H1 (cell line): ENCODE measurements around the gene SLC24A3. TPM values are rescaled to one million over a fixed set of nuclear protein-coding genes. Genes with fewer than 3 reads are reported as not detected.

Experiments used
- CTCF ChIA-PET: fragments of 300-600 bp; sonication (Branson Sonifier 250); formaldehyde crosslinking; loops from one replicate; lab custom pipeline; 2021; ENCODE audit not compliant: partially characterized antibody; lab: Charles Lee
- POLR2A ChIA-PET: fragments of 300-600 bp; sonication (Branson Sonifier 250); formaldehyde crosslinking; loops from one replicate; lab custom pipeline; 2021; ENCODE audit warnings: inconsistent platforms; ENCODE audit not compliant: partially characterized antibody; lab: Charles Lee
- DNase-seq, 2 experiments: peaks; one replicate each; pipeline versions ENCODE4 v3.0.0 to v3.0.0-alpha.2; 2010 to 2022; ENCODE audit warnings: low spot score in 2 of 2, low read depth in 1 of 2, mixed read lengths in 1 of 2
- FAIRE-seq: peaks from 2 replicates; lab custom pipeline; 2011; peaks lifted over from hg19 to GRCh38; lab: Jason Lieb, UNC
- H2AFZ ChIP-seq: 2 replicates; pipeline ENCODE4 v1.8.1; 2012; ENCODE audit warnings: low read length, inconsistent platforms
- H2AK5ac ChIP-seq: 2 replicates; pipeline ENCODE4 v1.6.1; 2013; ENCODE audit warnings: low read depth, low read length
- H2BK120ac ChIP-seq: replicated peaks from 2 replicates; pipeline ENCODE3; 2013; ENCODE audit warnings: low read depth, low read length, inconsistent platforms
- H2BK12ac ChIP-seq: 2 replicates; pipeline ENCODE4 v1.6.1; 2013; ENCODE audit warnings: low read depth, low read length
- H2BK15ac ChIP-seq: 2 replicates; pipeline ENCODE4 v1.6.1; 2013; ENCODE audit warnings: low read length
- H2BK20ac ChIP-seq: 2 replicates; pipeline ENCODE4 v1.6.1; 2013; ENCODE audit warnings: low read length
- H2BK5ac ChIP-seq: 2 replicates; pipeline ENCODE4 v1.6.1; 2013; ENCODE audit warnings: low read depth, low read length
- H3K14ac ChIP-seq: 2 replicates; pipeline ENCODE4 v1.6.1; 2013; ENCODE audit warnings: inconsistent platforms; ENCODE audit not compliant: insufficient read length
- H3K18ac ChIP-seq: 2 replicates; pipeline ENCODE4 v1.6.1; 2013; ENCODE audit warnings: low read length; ENCODE audit errors: extremely low read depth
- H3K23ac ChIP-seq: 2 replicates; pipeline ENCODE4 v1.6.1; 2013; ENCODE audit warnings: inconsistent platforms; ENCODE audit not compliant: insufficient read length
- H3K23me2 ChIP-seq: 2 replicates; pipeline ENCODE4 v1.6.1; 2013; ENCODE audit warnings: low read depth, low read length
- H3K27ac ChIP-seq: 2 replicates; pipeline ENCODE4 v1.6.1; 2011; ENCODE audit warnings: low read depth, low read length, inconsistent platforms
- H3K27me3 ChIP-seq, 4 experiments: replicated peaks in 1 of 4; 1 replicate in 1 of 4; 2 replicates in 3 of 4; pipeline versions ENCODE4 v1.6.1 to v1.8.1; 2011 to 2013; ENCODE audit warnings: low read length in 3 of 4, mild to moderate bottlenecking in 3 of 4, inconsistent platforms in 2 of 4, mixed read lengths in 2 of 4, moderate library complexity in 1 of 4; ENCODE audit not compliant: control insufficient read depth in 3 of 4, insufficient read depth in 3 of 4; ENCODE audit errors: extremely low read depth in 1 of 4
- H3K36me3 ChIP-seq, 4 experiments: 2 replicates each; pipeline versions ENCODE4 v1.6.1 to v1.8.1; 2011 to 2013; ENCODE audit warnings: mild to moderate bottlenecking in 4 of 4, low read length in 3 of 4, moderate library complexity in 2 of 4, control low read depth in 1 of 4, inconsistent platforms in 1 of 4; ENCODE audit not compliant: insufficient read depth in 4 of 4, control insufficient read depth in 2 of 4
- H3K4ac ChIP-seq: replicated peaks from 2 replicates; pipeline ENCODE3; 2013; ENCODE audit warnings: low read length, low read depth, mixed read lengths, inconsistent platforms; ENCODE audit not compliant: insufficient read length
- H3K4me1 ChIP-seq, 4 experiments: replicated peaks in 1 of 4; 1 replicate in 1 of 4; 2 replicates in 3 of 4; pipeline versions ENCODE4 v1.6.1 to v1.8.1; 2011 to 2013; ENCODE audit warnings: low read length in 3 of 4, inconsistent platforms in 2 of 4, mixed read lengths in 1 of 4; ENCODE audit not compliant: insufficient read depth in 4 of 4, control insufficient read depth in 3 of 4
- H3K4me2 ChIP-seq, 2 experiments: 2 replicates each; pipeline versions ENCODE4 v1.6.1 to v1.8.1; 2011 to 2013; ENCODE audit warnings: low read depth in 2 of 2, low read length in 2 of 2, control low read depth in 1 of 2, inconsistent platforms in 1 of 2, mild to moderate bottlenecking in 1 of 2; ENCODE audit not compliant: insufficient read depth in 1 of 2
- H3K4me3 ChIP-seq, 4 experiments: fragments of 200-600, 300-600 bp in 1 of 4; sonication (generic), shearing (Covaris generic), sonication (Bioruptor Twin) in 1 of 4; 2 replicates each; pipeline versions ENCODE4 v1.5.1 to v1.8.1; 2011 to 2016; ENCODE audit warnings: low read length in 4 of 4, low read depth in 3 of 4, control low read depth in 2 of 4, inconsistent platforms in 2 of 4, mild to moderate bottlenecking in 2 of 4, mixed read lengths in 1 of 4, moderate library complexity in 1 of 4; ENCODE audit not compliant: insufficient read depth in 2 of 4; ENCODE audit errors: extremely low read depth in 1 of 4
- H3K56ac ChIP-seq: replicated peaks from 2 replicates; pipeline ENCODE3; 2013; ENCODE audit warnings: low read depth, mild to moderate bottlenecking, mixed read lengths, low read length, inconsistent platforms; ENCODE audit not compliant: insufficient read length
- H3K79me1 ChIP-seq: 2 replicates; pipeline ENCODE4 v1.6.1; 2013; ENCODE audit warnings: low read depth, low read length, control low read depth
- H3K79me2 ChIP-seq, 2 experiments: 2 replicates each; pipeline versions ENCODE4 v1.6.1 to v1.8.1; 2012 to 2013; ENCODE audit warnings: low read length in 2 of 2, mild to moderate bottlenecking in 2 of 2, inconsistent platforms in 1 of 2; ENCODE audit not compliant: insufficient read depth in 2 of 2, control insufficient read depth in 1 of 2
- H3K9ac ChIP-seq, 4 experiments: replicated peaks in 1 of 4; 1 replicate in 1 of 4; 2 replicates in 3 of 4; pipeline versions ENCODE4 v1.6.1 to v1.8.1; 2011 to 2013; ENCODE audit warnings: low read depth in 3 of 4, low read length in 3 of 4, control low read depth in 2 of 4, mild to moderate bottlenecking in 2 of 4, moderate library complexity in 2 of 4, inconsistent platforms in 1 of 4; ENCODE audit errors: extremely low read depth in 1 of 4
- H3K9me3 ChIP-seq, 2 experiments: 2 replicates each; pipeline versions ENCODE4 v1.6.1 to v1.8.1; 2012 to 2013; ENCODE audit warnings: mild to moderate bottlenecking in 2 of 2, moderate library complexity in 2 of 2, control low read depth in 1 of 2, inconsistent platforms in 1 of 2, low read depth in 1 of 2, low read length in 1 of 2, mixed read lengths in 1 of 2; ENCODE audit not compliant: insufficient read depth in 2 of 2
- H4K20me1 ChIP-seq, 2 experiments: replicated peaks in 1 of 2; 2 replicates each; pipeline versions ENCODE3 to v1.8.1; 2011 to 2013; ENCODE audit warnings: inconsistent platforms in 2 of 2, low read length in 2 of 2, mild to moderate bottlenecking in 1 of 2; ENCODE audit not compliant: insufficient read depth in 2 of 2, control insufficient read depth in 1 of 2
- H4K5ac ChIP-seq: 2 replicates; pipeline ENCODE4 v1.6.1; 2013; ENCODE audit warnings: low read length, low read depth, mixed read lengths, inconsistent platforms; ENCODE audit not compliant: insufficient read length
- H4K8ac ChIP-seq: 2 replicates; pipeline ENCODE4 v1.8.0; 2013; ENCODE audit warnings: mild to moderate bottlenecking, moderate library complexity, low read length, inconsistent platforms; ENCODE audit not compliant: insufficient read depth; ENCODE audit errors: extremely low read depth
- H4K91ac ChIP-seq: replicated peaks from 2 replicates; pipeline ENCODE3; 2013; ENCODE audit warnings: low read length, mixed read lengths, inconsistent platforms; ENCODE audit not compliant: insufficient read length
- CREB1 ChIP-seq: IDR thresholded peaks from 2 replicates; pipeline ENCODE4 v1.6.1; 2012; ENCODE audit warnings: inconsistent platforms
- JUND ChIP-seq: IDR thresholded peaks from 2 replicates; pipeline ENCODE4 v1.6.1; 2011; ENCODE audit warnings: mild to moderate bottlenecking, improper control_type of control experiment, low read length
- KDM5A ChIP-seq: fragments of 200-600 bp; IDR thresholded peaks from 2 replicates; pipeline ENCODE4 v1.7.1; 2012; ENCODE audit warnings: mild to moderate bottlenecking, low read length, inconsistent platforms, mixed read lengths
- NRF1 ChIP-seq: IDR thresholded peaks from 2 replicates; pipeline ENCODE4 v1.6.1; 2011; ENCODE audit warnings: mild to moderate bottlenecking, low read depth, low read length, improper control_type of control experiment
- RFX5 ChIP-seq: IDR thresholded peaks from 2 replicates; pipeline ENCODE4 v1.6.1; 2011; ENCODE audit warnings: low read depth, low read length, improper control_type of control experiment, borderline replicate concordance
- SAP30 ChIP-seq: fragments of 300-600 bp; sonication (generic); IDR thresholded peaks from 2 replicates; pipeline ENCODE4 v1.7.1; 2012; ENCODE audit warnings: low read length, moderate library complexity, mild to moderate bottlenecking, inconsistent platforms; ENCODE audit not compliant: insufficient read depth, insufficient replicate concordance
- SP1 ChIP-seq: IDR thresholded peaks from 2 replicates; pipeline ENCODE4 v1.6.1; 2011; ENCODE audit warnings: low read depth, low read length
- TAF1 ChIP-seq: IDR thresholded peaks from 2 replicates; pipeline ENCODE4 v1.6.1; 2011; ENCODE audit warnings: mild to moderate bottlenecking, low read depth, low read length
- TAF7 ChIP-seq: optimal IDR thresholded peaks from 2 replicates; pipeline ENCODE3; 2011; ENCODE audit warnings: low read depth, mild to moderate bottlenecking, inconsistent platforms, low read length, moderate library complexity, borderline replicate concordance
- TEAD4 ChIP-seq: IDR thresholded peaks from 2 replicates; pipeline ENCODE4 v1.6.1; 2012; ENCODE audit warnings: low read depth, low read length, inconsistent platforms, mixed read lengths
- WGBS, 2 experiments: shearing (Covaris generic) in 1 of 2; methylation state at CpG; one replicate each; pipeline versions ENCODE4 v1.1.6 to v1.1.7; 2013 to 2015; ENCODE audit warnings: low lambda C conversion rate in 2 of 2, mixed read lengths in 2 of 2, inconsistent platforms in 1 of 2, low coverage in 1 of 2, missing lambda C conversion rate in 1 of 2; ENCODE audit not compliant: insufficient replicate concordance in 2 of 2, insufficient coverage in 1 of 2, insufficient read length in 1 of 2; ENCODE audit errors: extremely low coverage in 1 of 2, missing lambda C conversion rate in 1 of 2; 5-methylcytosine and 5-hydroxymethylcytosine counted together
- polyA plus RNA-seq, 7 experiments: library from polyadenylated mRNA; depleted of rRNA in 3 of 7; stranded (reverse) in 5 of 7; unstranded in 2 of 7; fragments of >200 nt in 5 of 7; fragments of 200-250 nt in 2 of 7; gene quantifications; 1 replicate in 5 of 7; 2 replicates in 1 of 7; 4 replicates in 1 of 7; pipeline versions ENCODE4 v1.2.1 to v1.2.3, GENCODE V29; 2011 to 2013; ENCODE audit warnings: missing spikeins in 2 of 7, mixed read lengths in 2 of 7
- total RNA-seq: library from RNA; stranded (reverse); fragmentation: NEBNext Ultra II Directional; extraction: Animal tissue kit (Norgen Biotek cat#: 25700); gene quantifications from 2 replicates; pipeline ENCODE4 v1.2.1, GENCODE V29; 2021

SLC24A3 gene
- total and polyA plus RNA-seq, 2 of the 8 experiments (the other 6 are each of a cell fraction or from before 2014, with no cell fraction given): 4.5 to 6.3 TPM

- Histone ChIP-seq H3K27ac (no peak overlapping the region), H3K4me3 (no peak overlapping the region), H4K5ac (no peak overlapping the region), H3K4ac (no peak overlapping the region), H3K9ac (no peak overlapping the region), H3K79me2 (no peaks in the 10 kb centered on the region), H3K9me3 (no peaks in the 10 kb centered on the region), H2AK5ac (no peak overlapping the region), H2AFZ (no peak overlapping the region), H4K91ac (no peak overlapping the region), H2BK12ac (no peak overlapping the region), H2BK120ac (no peak overlapping the region), H2BK15ac (no peak overlapping the region), H3K14ac (no peak overlapping the region), H3K56ac (no peak overlapping the region), H3K27me3 (no peaks in the 10 kb centered on the region; a peak in 1 of 7 replicates), H3K4me1 (peaks cover 0 to 3% (median 1%) of the 10 kb centered on the region in 4 experiments; a peak in 2 of 7 replicates), H3K79me1 (no peaks in the 10 kb centered on the region), H3K36me3 (no peaks in the 10 kb centered on the region), H4K20me1 (no peaks in the 10 kb centered on the region), H3K4me2 (no peak overlapping the region), H3K23ac (no peak overlapping the region), H3K23me2 (no peaks in the 10 kb centered on the region), H4K8ac (no peak overlapping the region), H3K18ac (no peak overlapping the region), H2BK5ac (no peak overlapping the region)
- ChIA-PET CTCF (interaction anchor here (0.7 to 5.3 kb wide), 6 partner anchors 10 to 76 kb away, joined by 3 to 24 read pairs (median 4); no protein-coding TSS in a partner anchor), POLR2A (interaction anchor here (1.2 to 1.6 kb wide), 2 partner anchors 11 to 12 kb away, joined by 3 to 4 read pairs; no protein-coding TSS in a partner anchor)
- FAIRE-seq (no peak), DNase-seq (no peak)
- 90% methylated on average over 2 of the region's 2 CpGs; no CpG with 5 or more reads in 1 of the 2 experiments for WGBS, 2 experiments
- TF ChIP-seq TAF7 (no peak), JUND (no peak), TAF1 (no peak), NRF1 (no peak), SAP30 (no peak), KDM5A (no peak), TEAD4 (no peak), RFX5 (no peak), SP1 (no peak), CREB1 (no peak)
- TF ChIP-seq, all 59 proteins: peak for 0
- H2BK20ac ChIP-seq: no peak overlapping the region
Measured at GRCh38 chr20:19769507-19769906, 557.1 kb downstream of the SLC24A3 start.
